ENCODE measurements around the gene ELOVL3. TPM values are rescaled to one million over a fixed set of nuclear protein-coding genes. Genes with fewer than 3 reads are reported as not detected.

The ELOVL3 gene
- total RNA-seq, 4 donors from 2014 or later, result 0.51 TPM; not detected in 3

- no peaks in the 10 kb centered on the region for H3K9me3 ChIP-seq
- intact Hi-C loops (cut with DNase I; ENCODE audit: low total_unique reads), result no loop called here
Measured at GRCh38 chr10:102227050-102227449, 951 bp downstream of the ELOVL3 start.

GRCh38 chr10:102229810-102230263, 3.7 kb downstream of the ELOVL3 start:
- no peak overlapping the region for H3K27ac ChIP-seq
- H3K9me3 ChIP-seq, result no peaks in the 10 kb centered on the region
- H3K4me1 ChIP-seq, result peaks cover 0 to 18% of the 10 kb centered on the region in 2 donors
- no peaks in the 10 kb centered on the region for H3K36me3 ChIP-seq
- intact Hi-C loops (cut with DNase I; ENCODE audit: low total_unique reads), result loop anchor here (2.0 kb wide), 1 partner anchor 123 kb away; no protein-coding TSS in a partner anchor
- H3K27me3 ChIP-seq, result peaks cover 13 to 18% of the 10 kb centered on the region in 2 donors
- TF ChIP-seq POLR2A (IDR thresholded peaks at IDR 0.05) (no peak), CTCF (IDR thresholded peaks at IDR 0.05) (peak; percentile 90 to 98 (median 96))
- H3K4me3 ChIP-seq, result peak overlapping the region in 1 of 2 donors; percentile 14
- DNase-seq, result peak; percentile 79

More at GRCh38 chr10:102227050-102227449, 951 bp downstream of the ELOVL3 start:
- Histone ChIP-seq H3K27ac (no peak overlapping the region), H3K27me3 (peaks cover 13% of the 10 kb centered on the region in 2 donors), H3K4me1 (peaks cover 0 to 18% of the 10 kb centered on the region in 2 donors), H3K36me3 (no peaks in the 10 kb centered on the region), H3K4me3 (no peak overlapping the region)
- DNase-seq, result no peak
- TF ChIP-seq CTCF (IDR thresholded peaks at IDR 0.05) (no peak), POLR2A (IDR thresholded peaks at IDR 0.05) (no peak)

GRCh38 chr10:102230264-102230860, 4.3 kb downstream of the ELOVL3 start:
- no peak for TF ChIP-seq POLR2A (IDR thresholded peaks at IDR 0.05)
- TF ChIP-seq CTCF (IDR thresholded peaks at IDR 0.05), result no peak
- Histone ChIP-seq H3K27me3 (peaks cover 13 to 18% of the 10 kb centered on the region in 2 donors), H3K4me1 (peaks cover 0 to 18% of the 10 kb centered on the region in 2 donors), H3K4me3 (peak overlapping the region in 1 of 2 donors; percentile 14), H3K9me3 (no peaks in the 10 kb centered on the region), H3K36me3 (no peaks in the 10 kb centered on the region), H3K27ac (no peak overlapping the region)
- peak; percentile 33 to 40 for DNase-seq
- intact Hi-C loops (cut with DNase I; ENCODE audit: low total_unique reads), result no loop called here

- H3K9me3 ChIP-seq, result no peaks in the 10 kb centered on the region
- peaks cover 0 to 18% of the 10 kb centered on the region in 2 donors for H3K4me1 ChIP-seq
- H3K27ac ChIP-seq, result no peak overlapping the region
- peak in 1 of 2 donors; percentile 20 for DNase-seq
- no peaks in the 10 kb centered on the region for H3K36me3 ChIP-seq
- peaks cover 13 to 18% of the 10 kb centered on the region in 2 donors for H3K27me3 ChIP-seq
- intact Hi-C loops (cut with DNase I; ENCODE audit: low total_unique reads), result no loop called here
- TF ChIP-seq POLR2A (IDR thresholded peaks at IDR 0.05), result no peak
- TF ChIP-seq CTCF (IDR thresholded peaks at IDR 0.05), result peak in 2 of 4 experiments; percentile 18
- peak overlapping the region in 1 of 2 donors; percentile 14 for H3K4me3 ChIP-seq
Measured at GRCh38 chr10:102230861-102231356, 4.8 kb downstream of the ELOVL3 start.
